ENCODE results near the gene ATP1A2. TPM values are rescaled to one million over a fixed set of nuclear protein-coding genes. Genes with fewer than 3 reads are reported as not detected.

The ATP1A2 gene
- total RNA-seq, 1 experiment from 2014 or later: not detected

DNA sequence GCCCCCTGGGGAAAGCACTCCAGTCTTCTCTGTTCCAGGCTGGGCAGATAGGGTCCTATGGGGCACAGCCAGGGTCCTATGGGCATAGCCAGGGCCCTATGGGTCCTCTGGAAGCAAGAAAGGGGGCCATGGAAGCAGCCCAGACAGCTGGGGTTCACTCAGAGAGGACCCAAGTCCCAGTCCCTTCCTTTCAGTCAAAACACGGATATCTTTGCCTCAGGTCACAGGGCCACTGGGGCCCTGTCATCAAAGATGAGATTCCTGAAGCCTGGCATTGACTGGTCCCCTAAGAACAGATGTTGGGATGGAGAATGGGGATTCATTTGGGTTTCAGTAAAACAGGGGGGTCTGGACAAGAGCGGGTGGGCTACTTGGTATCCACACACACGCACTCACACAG lies 25.7 kb upstream of the ATP1A2 start:
- Histone ChIP-seq H3K9me2 (replicated peaks; ENCODE audit: insufficient read depth, low read length) (no peaks in the 10 kb centered on the region), H3K79me2 (ENCODE audit: low read length) (no peaks in the 10 kb centered on the region), H3K9ac (ENCODE audit: low read length) (no peak overlapping the region), H3K4me3 (ENCODE audit: low read length) (no peak overlapping the region), H3K27ac (ENCODE audit: low read length) (no peak overlapping the region), H3K4me2 (ENCODE audit: low read depth, low read length, poor library complexity, severe bottlenecking) (no peak overlapping the region), H4K20me1 (ENCODE audit: insufficient read depth, low read depth, low read length) (no peaks in the 10 kb centered on the region; the same call in 1 of the 2 replicates), H3K9me3 (ENCODE audit: low read length) (no peaks in the 10 kb centered on the region), H2AFZ (ENCODE audit: low read length) (no peak overlapping the region), H3K36me3 (ENCODE audit: insufficient read depth, low read length) (no peaks in the 10 kb centered on the region), H3K4me1 (ENCODE audit: low read length) (no peaks in the 10 kb centered on the region), H3K27me3 (ENCODE audit: low read length) (no peaks in the 10 kb centered on the region)
- DNase-seq: no peak

DNA sequence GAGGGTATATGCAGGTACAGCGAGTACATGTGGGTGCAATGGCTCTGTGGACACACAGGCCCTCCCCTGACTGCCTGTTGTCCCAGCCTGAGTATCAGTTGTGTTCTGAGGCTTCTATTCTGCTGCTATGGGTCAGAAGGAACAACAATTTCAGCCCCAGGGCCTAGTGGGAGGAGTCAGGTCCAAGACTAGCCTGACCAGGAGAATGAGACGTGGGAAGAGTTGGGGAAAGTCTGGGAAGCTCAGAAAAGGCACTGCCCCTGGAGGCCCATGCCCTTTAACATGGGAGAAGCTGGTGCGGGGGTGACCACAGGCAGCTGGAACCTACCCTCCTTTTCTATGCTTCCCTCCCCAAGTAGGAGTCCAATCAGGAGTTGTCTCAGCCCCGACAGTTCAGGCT lies 24.8 kb upstream of the ATP1A2 start:
- no peak for DNase-seq
- Histone ChIP-seq H2AFZ (ENCODE audit: low read length) (no peak overlapping the region), H3K79me2 (ENCODE audit: low read length) (peaks cover under 1% of the 10 kb centered on the region; the same call in 1 of the 2 replicates)

DNA sequence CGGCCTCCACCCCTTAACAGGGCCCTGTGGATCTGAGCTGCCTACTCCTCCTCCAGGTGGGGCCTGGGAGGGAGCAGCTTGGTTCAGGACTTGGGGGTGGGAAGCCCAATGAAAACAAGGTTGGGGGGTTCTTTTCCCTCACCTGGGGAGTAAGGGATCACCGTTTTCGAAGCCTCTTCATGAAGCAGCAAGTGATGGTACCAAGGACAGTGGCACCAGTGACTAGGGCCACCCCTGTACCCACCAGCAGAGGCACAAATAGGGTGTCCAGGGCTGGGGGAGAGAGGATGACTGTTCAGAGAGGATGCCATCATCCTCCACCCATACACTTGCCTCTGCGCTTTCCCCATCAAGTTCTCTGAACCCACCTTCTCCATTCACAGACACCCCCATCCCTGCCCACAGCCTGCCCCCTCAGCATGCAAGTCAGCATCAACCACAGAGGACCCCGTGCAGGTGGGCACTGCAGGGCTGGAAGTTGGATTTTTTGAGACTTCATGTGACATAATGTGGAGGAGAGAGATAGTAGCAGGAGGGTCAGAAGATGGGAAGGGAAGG lies 23.8 kb upstream of the ATP1A2 start:
- H2AFZ ChIP-seq (ENCODE audit: low read length): no peak overlapping the region
- no peaks in the 10 kb centered on the region for H3K36me3 ChIP-seq (ENCODE audit: insufficient read depth, low read length)

More for the DNA sequence above, 24.8 kb upstream of the ATP1A2 start:
- Histone ChIP-seq H3K4me2 (ENCODE audit: low read depth, low read length, poor library complexity, severe bottlenecking) (no peak overlapping the region), H3K4me1 (ENCODE audit: low read length) (peaks cover 4% of the 10 kb centered on the region), H4K20me1 (ENCODE audit: insufficient read depth, low read depth, low read length) (no peaks in the 10 kb centered on the region), H3K27me3 (ENCODE audit: low read length) (no peaks in the 10 kb centered on the region), H3K27ac (ENCODE audit: low read length) (no peak overlapping the region), H3K36me3 (ENCODE audit: insufficient read depth, low read length) (no peaks in the 10 kb centered on the region), H3K9me2 (replicated peaks; ENCODE audit: insufficient read depth, low read length) (no peaks in the 10 kb centered on the region), H3K9ac (ENCODE audit: low read length) (no peak overlapping the region), H3K4me3 (ENCODE audit: low read length) (no peak overlapping the region), H3K9me3 (ENCODE audit: low read length) (no peaks in the 10 kb centered on the region)

DNA sequence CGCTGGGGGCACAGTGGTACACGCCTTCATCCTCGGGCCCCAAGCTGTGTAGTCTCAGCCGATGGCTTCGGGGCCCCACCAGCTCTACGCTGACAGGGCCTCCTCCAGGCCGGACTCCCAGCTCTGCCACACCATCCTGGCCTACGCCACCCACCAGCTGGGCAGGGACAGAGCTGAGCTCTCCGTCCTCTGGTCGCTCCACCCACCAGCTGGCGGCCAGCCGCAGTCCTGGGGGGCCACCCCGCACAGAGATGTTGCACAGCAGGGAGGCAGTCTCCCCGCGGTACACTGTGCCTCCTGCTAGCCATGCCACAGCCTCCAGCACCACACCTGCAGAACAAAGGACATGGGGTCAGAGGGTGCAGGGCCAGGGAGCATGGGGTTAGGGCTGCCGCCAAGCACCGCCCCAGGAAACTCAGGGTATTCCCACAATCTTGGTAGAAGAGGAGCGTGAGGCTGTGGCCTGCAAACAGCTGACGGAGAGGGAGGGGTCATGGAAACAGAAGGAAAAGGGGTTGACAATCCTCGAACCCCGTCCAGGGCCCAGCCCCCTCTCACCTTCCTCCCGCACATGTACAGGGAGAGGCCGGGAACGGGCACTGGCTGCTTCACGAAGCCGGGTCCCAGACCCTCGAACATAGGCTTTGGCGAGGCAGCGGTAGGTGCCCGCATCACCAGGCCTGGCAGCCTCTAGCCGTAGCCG lies 23.0 kb upstream of the ATP1A2 start:
- H3K4me2 ChIP-seq (ENCODE audit: low read depth, low read length, poor library complexity, severe bottlenecking): no peak overlapping the region
- H3K9me3 ChIP-seq (ENCODE audit: low read length): no peaks in the 10 kb centered on the region
- no peak overlapping the region for H3K9ac ChIP-seq (ENCODE audit: low read length)
- peaks cover 21% of the 10 kb centered on the region for H3K4me1 ChIP-seq (ENCODE audit: low read length)
- H3K27me3 ChIP-seq (ENCODE audit: low read length): no peaks in the 10 kb centered on the region
- no peaks in the 10 kb centered on the region for H3K36me3 ChIP-seq (ENCODE audit: insufficient read depth, low read length)
- H3K9me2 ChIP-seq (replicated peaks; ENCODE audit: insufficient read depth, low read length): no peaks in the 10 kb centered on the region
- no peak overlapping the region for H3K4me3 ChIP-seq (ENCODE audit: low read length)
- no peak overlapping the region for H2AFZ ChIP-seq (ENCODE audit: low read length)
- no peak overlapping the region for H3K27ac ChIP-seq (ENCODE audit: low read length)
- DNase-seq: no peak
- 0 out of 2 replicates have a peak, but pooled peaks cover 2% of the 10 kb centered on the region for H4K20me1 ChIP-seq (ENCODE audit: insufficient read depth, low read depth, low read length)
- H3K79me2 ChIP-seq (ENCODE audit: low read length): peaks cover 18% of the 10 kb centered on the region

More for the DNA sequence above, 23.8 kb upstream of the ATP1A2 start:
- no peak overlapping the region for H3K4me3 ChIP-seq (ENCODE audit: low read length)
- no peak overlapping the region for H3K27ac ChIP-seq (ENCODE audit: low read length)
- no peak overlapping the region for H3K4me2 ChIP-seq (ENCODE audit: low read depth, low read length, poor library complexity, severe bottlenecking)
- H4K20me1 ChIP-seq (ENCODE audit: insufficient read depth, low read depth, low read length): no peaks in the 10 kb centered on the region
- peaks cover 11% of the 10 kb centered on the region for H3K79me2 ChIP-seq (ENCODE audit: low read length)
- DNase-seq: no peak
- H3K9me3 ChIP-seq (ENCODE audit: low read length): no peaks in the 10 kb centered on the region
- H3K9ac ChIP-seq (ENCODE audit: low read length): no peak overlapping the region
- no peaks in the 10 kb centered on the region for H3K27me3 ChIP-seq (ENCODE audit: low read length)
- no peaks in the 10 kb centered on the region for H3K9me2 ChIP-seq (replicated peaks; ENCODE audit: insufficient read depth, low read length)
- peaks cover 14% of the 10 kb centered on the region for H3K4me1 ChIP-seq (ENCODE audit: low read length)

DNA sequence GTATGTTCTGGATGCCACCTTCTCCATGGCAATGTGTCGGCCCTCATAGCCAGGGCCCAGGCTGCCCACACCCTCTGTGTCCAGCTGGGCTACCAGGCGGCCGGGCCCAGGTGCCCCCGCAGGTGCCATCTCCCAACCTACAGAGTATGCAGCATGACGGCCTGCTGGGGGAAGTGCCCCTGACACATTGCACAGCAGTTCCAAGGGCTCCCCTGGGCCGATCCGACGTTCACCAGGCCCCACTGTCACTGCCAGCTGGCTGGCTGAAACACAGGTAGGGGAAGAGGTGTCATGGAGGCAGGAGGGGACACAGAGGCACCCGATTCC lies 22.5 kb upstream of the ATP1A2 start:
- H3K4me3 ChIP-seq (ENCODE audit: low read length): no peak overlapping the region
- no peak overlapping the region for H3K9ac ChIP-seq (ENCODE audit: low read length)
- no peaks in the 10 kb centered on the region for H3K27me3 ChIP-seq (ENCODE audit: low read length)
- H3K4me2 ChIP-seq (ENCODE audit: low read depth, low read length, poor library complexity, severe bottlenecking): no peak overlapping the region
- no peaks in the 10 kb centered on the region for H3K9me2 ChIP-seq (replicated peaks; ENCODE audit: insufficient read depth, low read length)
- no peak overlapping the region for H3K27ac ChIP-seq (ENCODE audit: low read length)
- peaks cover 23% of the 10 kb centered on the region for H3K4me1 ChIP-seq (ENCODE audit: low read length)
- H3K79me2 ChIP-seq (ENCODE audit: low read length): peaks cover 23% of the 10 kb centered on the region
- H3K9me3 ChIP-seq (ENCODE audit: low read length): no peaks in the 10 kb centered on the region
- no peak overlapping the region for H2AFZ ChIP-seq (ENCODE audit: low read length)
- DNase-seq: no peak
- 0 out of 2 replicates have a peak, but pooled peaks cover 3% of the 10 kb centered on the region for H4K20me1 ChIP-seq (ENCODE audit: insufficient read depth, low read depth, low read length)
- H3K36me3 ChIP-seq (ENCODE audit: insufficient read depth, low read length): no peaks in the 10 kb centered on the region

DNA sequence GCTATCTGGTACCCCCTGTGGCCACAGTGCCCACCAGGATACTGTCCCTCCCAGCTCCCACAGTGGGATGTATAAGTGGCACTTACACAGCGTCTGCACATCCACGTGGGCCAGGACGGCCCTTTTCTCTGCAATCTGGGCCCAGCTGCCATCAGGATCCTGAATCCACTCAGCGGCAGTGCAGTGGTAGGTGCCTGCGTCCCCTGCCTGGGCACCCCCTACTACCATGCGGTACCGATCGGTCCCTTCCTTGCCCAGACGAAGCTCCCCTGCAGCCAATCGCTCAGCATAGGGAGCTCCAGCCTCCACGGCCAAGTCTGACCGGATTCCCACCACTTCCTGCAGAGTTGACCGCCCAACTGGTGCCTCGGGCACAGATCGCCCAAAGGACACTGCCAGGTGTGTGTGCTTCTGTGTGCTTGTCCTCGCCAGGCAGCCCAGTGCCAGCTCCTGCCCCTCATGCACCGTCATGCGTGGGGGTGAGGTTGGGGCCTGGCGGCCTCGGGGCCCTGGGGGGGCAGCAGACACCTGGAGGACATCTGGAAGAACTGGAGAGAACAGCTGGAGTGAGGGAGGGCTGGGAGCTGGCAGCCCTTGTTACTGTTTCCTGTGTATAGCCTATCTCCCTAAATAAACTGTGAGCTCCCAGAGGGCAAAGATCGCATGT lies 21.8 kb upstream of the ATP1A2 start:
- H3K79me2 ChIP-seq (ENCODE audit: low read length): peaks cover 26% of the 10 kb centered on the region
- H3K4me3 ChIP-seq (ENCODE audit: low read length): no peak overlapping the region
- no peak overlapping the region for H3K9ac ChIP-seq (ENCODE audit: low read length)
- no peak for DNase-seq
- no peaks in the 10 kb centered on the region for H3K9me3 ChIP-seq (ENCODE audit: low read length)
- peaks cover 23% of the 10 kb centered on the region for H3K4me1 ChIP-seq (ENCODE audit: low read length)
- H3K9me2 ChIP-seq (replicated peaks; ENCODE audit: insufficient read depth, low read length): no peaks in the 10 kb centered on the region
- no peak overlapping the region for H2AFZ ChIP-seq (ENCODE audit: low read length)
- 0 out of 2 replicates have a peak, but pooled peaks cover 3% of the 10 kb centered on the region for H4K20me1 ChIP-seq (ENCODE audit: insufficient read depth, low read depth, low read length)
- no peak overlapping the region for H3K4me2 ChIP-seq (ENCODE audit: low read depth, low read length, poor library complexity, severe bottlenecking)
- no peaks in the 10 kb centered on the region for H3K36me3 ChIP-seq (ENCODE audit: insufficient read depth, low read length)
- no peaks in the 10 kb centered on the region for H3K27me3 ChIP-seq (ENCODE audit: low read length)
- H3K27ac ChIP-seq (ENCODE audit: low read length): no peak overlapping the region

DNA sequence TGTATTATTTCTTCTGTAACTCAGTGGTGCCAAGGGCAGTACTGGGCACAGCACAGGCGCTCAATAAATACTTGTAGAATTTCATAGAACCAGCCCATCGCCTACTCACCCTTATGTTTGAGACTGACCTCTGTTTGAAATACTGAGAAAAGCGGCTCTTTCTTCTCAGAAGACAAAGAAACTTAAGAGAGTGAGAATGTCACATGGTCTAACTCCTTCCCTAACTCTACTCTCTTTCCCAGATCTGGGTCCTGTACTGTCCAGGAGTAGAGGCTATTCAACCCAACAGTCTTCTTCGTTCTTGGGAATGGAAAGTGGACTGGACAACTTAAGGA lies 21.3 kb upstream of the ATP1A2 start:
- H3K27ac ChIP-seq (ENCODE audit: low read length): no peak overlapping the region

DNA sequence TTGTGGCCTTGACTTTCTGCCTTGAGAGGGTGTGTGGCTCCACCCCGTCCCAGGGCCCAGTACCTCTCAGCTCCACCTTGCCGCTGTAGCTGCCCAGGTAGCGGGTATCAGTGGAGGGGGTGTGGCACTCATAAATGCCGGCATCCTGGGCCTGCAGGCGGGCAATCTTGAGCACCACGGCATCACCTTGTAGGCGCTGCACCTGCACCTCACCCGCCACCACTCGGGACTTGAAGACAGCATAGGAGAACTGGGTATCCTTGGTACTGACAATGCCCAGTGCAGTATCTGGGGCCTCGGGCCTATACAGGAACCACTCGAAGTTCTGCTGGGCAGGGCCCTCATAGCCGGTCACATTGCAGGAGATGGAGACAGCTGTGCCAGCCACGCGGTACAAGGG lies 20.8 kb upstream of the ATP1A2 start:
- Histone ChIP-seq H4K20me1 (ENCODE audit: insufficient read depth, low read depth, low read length) (0 out of 2 replicates have a peak, but pooled peaks cover 3% of the 10 kb centered on the region), H2AFZ (ENCODE audit: low read length) (no peak overlapping the region), H3K9ac (ENCODE audit: low read length) (no peak overlapping the region), H3K4me1 (ENCODE audit: low read length) (peaks cover 29% of the 10 kb centered on the region), H3K4me3 (ENCODE audit: low read length) (no peak overlapping the region), H3K9me3 (ENCODE audit: low read length) (no peaks in the 10 kb centered on the region), H3K79me2 (ENCODE audit: low read length) (peaks cover 26% of the 10 kb centered on the region), H3K27ac (ENCODE audit: low read length) (no peak overlapping the region), H3K4me2 (ENCODE audit: low read depth, low read length, poor library complexity, severe bottlenecking) (no peak overlapping the region), H3K36me3 (ENCODE audit: insufficient read depth, low read length) (no peaks in the 10 kb centered on the region), H3K27me3 (ENCODE audit: low read length) (no peaks in the 10 kb centered on the region), H3K9me2 (replicated peaks; ENCODE audit: insufficient read depth, low read length) (no peaks in the 10 kb centered on the region)
- DNase-seq: no peak

More for the DNA sequence above, 21.3 kb upstream of the ATP1A2 start:
- Histone ChIP-seq H3K9ac (ENCODE audit: low read length) (no peak overlapping the region), H3K4me3 (ENCODE audit: low read length) (no peak overlapping the region), H3K4me1 (ENCODE audit: low read length) (peaks cover 26% of the 10 kb centered on the region), H3K9me3 (ENCODE audit: low read length) (no peaks in the 10 kb centered on the region), H2AFZ (ENCODE audit: low read length) (no peak overlapping the region), H3K36me3 (ENCODE audit: insufficient read depth, low read length) (no peaks in the 10 kb centered on the region), H3K27me3 (ENCODE audit: low read length) (no peaks in the 10 kb centered on the region), H3K9me2 (replicated peaks; ENCODE audit: insufficient read depth, low read length) (no peaks in the 10 kb centered on the region), H3K79me2 (ENCODE audit: low read length) (peaks cover 26% of the 10 kb centered on the region), H4K20me1 (ENCODE audit: insufficient read depth, low read depth, low read length) (0 out of 2 replicates have a peak, but pooled peaks cover 3% of the 10 kb centered on the region), H3K4me2 (ENCODE audit: low read depth, low read length, poor library complexity, severe bottlenecking) (no peak overlapping the region)
- DNase-seq: no peak

All from Karpas-422 (cell line).